Keratinocyte (primary cell): Measurements from ENCODE around the gene PRMT2. TPM values are rescaled to one million over a fixed set of nuclear protein-coding genes. Genes with fewer than 3 reads are reported as not detected.
A peak's percentile ranks its signal among the peaks of the same experiment; 100 is the strongest.

Source experiments
- DNase-seq: peaks from one replicate; pipeline ENCODE4 v3.0.0-alpha.2; 2011; ENCODE audit warnings: low read depth, missing footprints, low spot score
- FAIRE-seq: peaks from 2 replicates; lab custom pipeline; 2011; peaks lifted over from hg19 to GRCh38; lab: Jason Lieb, UNC
- H2AFZ ChIP-seq: 2 replicates; pipeline ENCODE4 v1.6.0; 2012; ENCODE audit warnings: low read length, control low read depth, inconsistent platforms; ENCODE audit not compliant: control insufficient read depth
- H3K27ac ChIP-seq: 2 replicates; pipeline ENCODE4 v1.5.1; 2011; ENCODE audit warnings: low read length; ENCODE audit not compliant: control insufficient read depth, insufficient read depth
- H3K27me3 ChIP-seq: 3 replicates; pipeline ENCODE4 v1.6.0; 2011; ENCODE audit warnings: low read length; ENCODE audit not compliant: control insufficient read depth, insufficient read depth; ENCODE audit errors: extremely low read depth
- H3K36me3 ChIP-seq, 2 experiments: 2 replicates in 1 of 2; 3 replicates in 1 of 2; pipeline ENCODE4 v1.5.1; 2011; ENCODE audit warnings: low read length in 2 of 2, mild to moderate bottlenecking in 1 of 2; ENCODE audit not compliant: control insufficient read depth in 2 of 2, insufficient read depth in 2 of 2; ENCODE audit errors: extremely low read depth in 1 of 2
- H3K4me1 ChIP-seq: 3 replicates; pipeline ENCODE4 v1.5.1; 2011; ENCODE audit warnings: low read length; ENCODE audit not compliant: control insufficient read depth, insufficient read depth; ENCODE audit errors: extremely low read depth
- H3K4me2 ChIP-seq: 3 replicates; pipeline ENCODE4 v1.6.0; 2011; ENCODE audit warnings: low read depth, low read length; ENCODE audit not compliant: control insufficient read depth, insufficient read depth; ENCODE audit errors: extremely low read depth
- H3K4me3 ChIP-seq, 3 experiments: fragments of 200-600 bp in 1 of 3; sonication (generic) in 1 of 3; 2 replicates in 2 of 3; 3 replicates in 1 of 3; pipeline ENCODE4 v1.5.1; 2011 to 2016; ENCODE audit warnings: low read length in 3 of 3, mild to moderate bottlenecking in 3 of 3, control low read depth in 2 of 3, inconsistent platforms in 1 of 3, low read depth in 1 of 3, mixed read lengths in 1 of 3, mixed run types in 1 of 3, moderate library complexity in 1 of 3; ENCODE audit not compliant: control insufficient read depth in 2 of 3, insufficient read depth in 2 of 3; ENCODE audit errors: extremely low read depth in 1 of 3
- H3K79me2 ChIP-seq: 2 replicates; pipeline ENCODE4 v1.6.0; 2012; ENCODE audit warnings: low read length; ENCODE audit not compliant: control insufficient read depth, insufficient read depth
- H3K9ac ChIP-seq: 3 replicates; pipeline ENCODE4 v1.6.0; 2011; ENCODE audit warnings: low read length; ENCODE audit not compliant: control insufficient read depth, insufficient read depth; ENCODE audit errors: extremely low read depth
- H3K9me1 ChIP-seq: 3 replicates; pipeline ENCODE4 v1.6.0; 2011; ENCODE audit warnings: low read length; ENCODE audit not compliant: control insufficient read depth, insufficient read depth; ENCODE audit errors: extremely low read depth
- H3K9me3 ChIP-seq: 2 replicates; pipeline ENCODE4 v1.5.1; 2012; ENCODE audit warnings: low read depth, low read length; ENCODE audit not compliant: control insufficient read depth
- H4K20me1 ChIP-seq: 3 replicates; pipeline ENCODE4 v1.6.0; 2011; ENCODE audit warnings: low read length; ENCODE audit not compliant: control insufficient read depth, insufficient read depth; ENCODE audit errors: extremely low read depth
- EZH2 ChIP-seq: IDR thresholded peaks from one replicate; pipeline ENCODE4 v1.6.1; 2012; ENCODE audit warnings: inconsistent platforms, mild to moderate bottlenecking, low read length, moderate library complexity
- dilution Hi-C: fragments of 300-500 bp; cut with MboI; formaldehyde crosslinking; loops from one replicate; pipeline ENCODE4 v1.7.0; 2020; ENCODE audit warnings: low sequenced_read_pairs; ENCODE audit not compliant: extremely low pct_ligation_motif_present
- polyA plus RNA-seq, 5 experiments: library from polyadenylated mRNA; depleted of rRNA in 3 of 5; stranded (reverse) in 3 of 5; stranded (forward) in 1 of 5; unstranded in 1 of 5; fragments of >200 nt; gene quantifications; 1 replicate in 1 of 5; 2 replicates in 3 of 5; 3 replicates in 1 of 5; pipeline versions ENCODE4 v1.2.1 to v1.2.3, GENCODE V29; 2011 to 2012; ENCODE audit warnings: missing spikeins in 2 of 5, low read depth in 1 of 5, low replicate concordance in 1 of 5
- TF ChIP-seq, protein P1 (sequence below), 3 experiments: IDR thresholded peaks in 1 of 3; conservative IDR thresholded peaks in 1 of 3; optimal IDR thresholded peaks in 1 of 3; 2 replicates in 2 of 3; 3 replicates in 1 of 3; pipeline versions ENCODE3 to v1.5.1; 2011; ENCODE audit warnings: low read length in 3 of 3, mild to moderate bottlenecking in 3 of 3, moderate library complexity in 2 of 3, control low read depth in 1 of 3, inconsistent platforms in 1 of 3; ENCODE audit not compliant: insufficient read depth in 2 of 3; ENCODE audit errors: extremely low read depth in 1 of 3

Gene PRMT2
- polyA plus RNA-seq, 1 donor (not counting 4 experiments of a cell fraction or from before 2014, with no cell fraction given), result 97.3 TPM

DNA sequence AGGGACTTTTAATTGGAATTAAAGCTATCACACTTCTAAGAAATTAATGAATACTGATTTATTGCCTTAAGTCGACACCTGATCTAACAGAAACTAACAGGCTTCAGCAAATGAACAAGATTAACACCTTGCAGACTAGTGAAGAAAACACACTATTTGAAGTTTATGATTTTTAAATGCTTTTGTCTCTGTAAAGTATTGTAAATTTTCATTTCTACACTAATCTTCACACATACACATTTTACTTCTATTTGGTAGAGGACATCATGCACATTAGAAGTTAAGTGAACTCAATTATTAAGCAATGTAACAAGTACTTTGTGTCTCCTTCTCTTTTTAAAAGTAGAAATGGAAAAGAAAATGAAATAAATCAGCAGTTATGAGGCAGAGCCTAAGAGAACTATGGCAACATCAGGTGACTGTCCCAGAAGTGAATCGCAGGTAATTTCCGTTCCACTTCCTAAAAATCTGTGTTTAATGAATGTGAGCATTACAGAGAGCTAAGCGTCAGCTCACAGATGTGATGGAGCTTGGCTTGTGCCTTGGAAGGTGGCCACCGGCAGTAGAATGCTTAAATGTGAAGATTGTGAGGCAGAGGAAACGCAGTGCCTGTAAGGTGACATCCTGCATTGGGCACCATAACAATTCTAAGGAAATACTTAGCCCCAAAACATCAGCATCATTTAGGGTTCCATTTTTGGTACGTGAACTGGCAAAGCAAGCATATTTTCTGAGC, 1.2 kb downstream of the PRMT2 start:
- H3K9ac ChIP-seq, result peak overlapping the region; percentile 100
- peak overlapping the region; percentile 97 for H3K27ac ChIP-seq

DNA sequence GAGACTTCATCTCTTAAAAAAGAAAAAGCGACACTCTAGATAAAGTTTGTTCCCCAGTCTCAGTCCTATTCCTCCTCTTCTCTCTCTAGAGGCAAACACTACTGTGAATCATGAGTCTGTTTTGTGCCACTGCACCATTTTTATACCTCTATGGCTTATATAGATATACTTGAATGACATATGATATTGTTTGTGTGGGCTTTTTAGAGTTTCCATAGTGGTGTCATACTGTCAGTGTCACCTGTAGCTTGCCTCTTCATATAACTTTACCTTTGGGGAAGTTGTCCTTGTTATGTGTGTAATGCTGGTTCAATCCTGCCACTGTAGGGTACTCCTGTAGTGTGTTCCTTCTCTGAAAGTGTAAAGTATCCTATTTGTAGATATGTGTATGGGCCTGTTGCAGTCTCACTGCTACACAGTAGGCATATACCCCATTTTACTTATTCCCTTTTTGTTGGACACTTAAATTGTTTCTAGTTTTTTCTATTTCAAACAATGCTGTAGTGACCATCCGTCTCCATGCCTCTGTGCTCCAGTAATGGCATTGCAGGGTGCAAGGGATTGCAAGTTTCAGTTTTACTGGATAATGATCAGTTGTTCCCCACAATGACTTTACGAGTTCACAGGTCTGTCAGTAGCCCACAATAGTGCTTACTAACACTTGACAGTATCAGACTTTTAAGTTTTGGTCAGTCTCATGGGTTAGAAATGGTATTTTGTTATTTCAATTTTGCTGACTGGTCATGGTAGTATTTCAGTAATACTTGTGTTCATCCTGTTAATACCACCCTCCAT, 2.7 kb downstream of the PRMT2 start:
- no peak overlapping the region for H2AFZ ChIP-seq
- peaks cover 3 to 18% of the 10 kb centered on the region in 2 experiments for H3K36me3 ChIP-seq
- peak overlapping the region in 2 of 3 experiments; percentile 12 to 79 for H3K4me3 ChIP-seq
- H3K4me1 ChIP-seq, result peaks cover 36% of the 10 kb centered on the region
- no peak overlapping the region for H3K27ac ChIP-seq
- dilution Hi-C loops, result no loop called here
- no peak for DNase-seq
- TF ChIP-seq, protein P1, sequence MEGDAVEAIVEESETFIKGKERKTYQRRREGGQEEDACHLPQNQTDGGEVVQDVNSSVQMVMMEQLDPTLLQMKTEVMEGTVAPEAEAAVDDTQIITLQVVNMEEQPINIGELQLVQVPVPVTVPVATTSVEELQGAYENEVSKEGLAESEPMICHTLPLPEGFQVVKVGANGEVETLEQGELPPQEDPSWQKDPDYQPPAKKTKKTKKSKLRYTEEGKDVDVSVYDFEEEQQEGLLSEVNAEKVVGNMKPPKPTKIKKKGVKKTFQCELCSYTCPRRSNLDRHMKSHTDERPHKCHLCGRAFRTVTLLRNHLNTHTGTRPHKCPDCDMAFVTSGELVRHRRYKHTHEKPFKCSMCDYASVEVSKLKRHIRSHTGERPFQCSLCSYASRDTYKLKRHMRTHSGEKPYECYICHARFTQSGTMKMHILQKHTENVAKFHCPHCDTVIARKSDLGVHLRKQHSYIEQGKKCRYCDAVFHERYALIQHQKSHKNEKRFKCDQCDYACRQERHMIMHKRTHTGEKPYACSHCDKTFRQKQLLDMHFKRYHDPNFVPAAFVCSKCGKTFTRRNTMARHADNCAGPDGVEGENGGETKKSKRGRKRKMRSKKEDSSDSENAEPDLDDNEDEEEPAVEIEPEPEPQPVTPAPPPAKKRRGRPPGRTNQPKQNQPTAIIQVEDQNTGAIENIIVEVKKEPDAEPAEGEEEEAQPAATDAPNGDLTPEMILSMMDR (optimal IDR thresholded peaks at IDR 0.05 in 1 of 3, IDR thresholded peaks at IDR 0.05 in 1 of 3, conservative IDR thresholded peaks at IDR 0.05 in 1 of 3; ENCODE audit: extremely low read depth in 1 of 3, insufficient read depth in 2 of 3, low read length in 3 of 3), result no peak
- no peak for TF ChIP-seq EZH2
- no peak overlapping the region for H3K9ac ChIP-seq
- no peak for FAIRE-seq
- H3K27me3 ChIP-seq, result no peaks in the 10 kb centered on the region
- H3K9me3 ChIP-seq, result no peaks in the 10 kb centered on the region
- H3K4me2 ChIP-seq, result peak overlapping the region; percentile 97
- H4K20me1 ChIP-seq, result peaks cover 11% of the 10 kb centered on the region
- no peaks in the 10 kb centered on the region for H3K9me1 ChIP-seq
- peaks cover 53% of the 10 kb centered on the region for H3K79me2 ChIP-seq

More for the DNA sequence above, 1.2 kb downstream of the PRMT2 start:
- FAIRE-seq, result no peak
- dilution Hi-C loops, result no loop called here
- H3K4me3 ChIP-seq, result peak overlapping the region; percentile 79 to 99 (median 96)
- H2AFZ ChIP-seq, result no peak overlapping the region
- peaks cover 11% of the 10 kb centered on the region for H4K20me1 ChIP-seq
- H3K36me3 ChIP-seq, result peaks cover 0 to 15% of the 10 kb centered on the region in 2 experiments
- no peaks in the 10 kb centered on the region for H3K27me3 ChIP-seq
- no peak for TF ChIP-seq EZH2
- TF ChIP-seq, protein P1 (optimal IDR thresholded peaks at IDR 0.05 in 1 of 3, IDR thresholded peaks at IDR 0.05 in 1 of 3, conservative IDR thresholded peaks at IDR 0.05 in 1 of 3; ENCODE audit: extremely low read depth in 1 of 3, insufficient read depth in 2 of 3, low read length in 3 of 3), result no peak
- H3K4me2 ChIP-seq, result peak overlapping the region; percentile 97
- no peak for DNase-seq
- H3K79me2 ChIP-seq, result peaks cover 50% of the 10 kb centered on the region
- H3K4me1 ChIP-seq, result peaks cover 33% of the 10 kb centered on the region
- no peaks in the 10 kb centered on the region for H3K9me1 ChIP-seq
- H3K9me3 ChIP-seq, result no peaks in the 10 kb centered on the region
